SK-N-SH treated with all-trans-retinoic acid at 6 μM for 48 hours (cell line): Measurements from ENCODE around the gene TWF2.
"Not testable (repeated sequence)": the region's sequence is repeated elsewhere in the genome, so short reads cannot be mapped to it uniquely, and the experiment has no call there.

ENCODE experiments used
- ATAC-seq: fragments of 200-7000 bp; cut with Tn5 transposase; 3 replicates; pipeline ENCODE4 v1.9.1; 2020; ENCODE audit warnings: mild to moderate bottlenecking, moderate library complexity
- ARNTL ChIP-seq: fragments of 450-650 bp; formaldehyde crosslinking; IDR thresholded peaks from 2 replicates; pipeline ENCODE4 v1.5.0; 2020; ENCODE audit warnings: low read depth, mild to moderate bottlenecking, moderate library complexity, borderline replicate concordance
- CREB5 ChIP-seq: fragments of 250-450 bp; sonication (Bioruptor Pico); IDR thresholded peaks from 2 replicates; pipeline ENCODE4 v1.5.1; 2020; ENCODE audit warnings: low read depth, mild to moderate bottlenecking, moderate library complexity
- CSDC2 ChIP-seq: fragments of 250-450 bp; sonication (Bioruptor Pico); IDR thresholded peaks from 2 replicates; pipeline ENCODE4 v1.5.0; 2020; ENCODE audit warnings: mild to moderate bottlenecking, moderate library complexity
- CSRNP3 ChIP-seq: fragments of 250-450 bp; sonication (Bioruptor Pico); IDR thresholded peaks from 2 replicates; pipeline ENCODE4 v1.5.1; 2021; ENCODE audit warnings: mild to moderate bottlenecking, moderate library complexity
- ESRRG ChIP-seq: fragments of 250-450 bp; sonication (Bioruptor Pico); IDR thresholded peaks from 2 replicates; pipeline ENCODE4 v1.6.1; 2021; ENCODE audit warnings: mild to moderate bottlenecking
- GLIS3 ChIP-seq: fragments of 250-450 bp; sonication (Bioruptor Pico); IDR thresholded peaks from 2 replicates; pipeline ENCODE4 v1.5.0; 2020; ENCODE audit warnings: mild to moderate bottlenecking, moderate library complexity
- ISL1 ChIP-seq: fragments of 250-450 bp; sonication (Bioruptor Pico); IDR thresholded peaks from 2 replicates; pipeline ENCODE4 v2.1.2; 2022; ENCODE audit warnings: mild to moderate bottlenecking, moderate library complexity
- OSR1 ChIP-seq: fragments of 250-450 bp; sonication (Bioruptor Pico); IDR thresholded peaks from 2 replicates; pipeline ENCODE4 v1.8.0; 2022; ENCODE audit warnings: moderate library complexity, mild to moderate bottlenecking, inconsistent platforms
- PATZ1 ChIP-seq: fragments of 250-450 bp; sonication (Bioruptor Pico); IDR thresholded peaks from 2 replicates; pipeline ENCODE4 v1.8.0; 2020; ENCODE audit warnings: mild to moderate bottlenecking, moderate library complexity, borderline replicate concordance
- POU6F1 ChIP-seq: fragments of 250-450 bp; sonication (Bioruptor Pico); IDR thresholded peaks from 2 replicates; pipeline ENCODE4 v1.8.0; 2021; ENCODE audit warnings: low read depth, mild to moderate bottlenecking, moderate library complexity, borderline replicate concordance
- PPARA ChIP-seq: fragments of 250-450 bp; sonication (Bioruptor Pico); IDR thresholded peaks from 2 replicates; pipeline ENCODE4 v1.5.0; 2020; ENCODE audit warnings: mild to moderate bottlenecking, borderline replicate concordance
- RARB ChIP-seq: fragments of 250-450 bp; sonication (Bioruptor Pico); IDR thresholded peaks from 2 replicates; pipeline ENCODE4 v1.8.0; 2021; ENCODE audit warnings: mild to moderate bottlenecking, moderate library complexity
- SNAI2 ChIP-seq: fragments of 250-450 bp; sonication (Bioruptor Pico); IDR thresholded peaks from 2 replicates; pipeline ENCODE4 v1.5.0; 2020; ENCODE audit warnings: mild to moderate bottlenecking, moderate library complexity
- TOX ChIP-seq: fragments of 250-450 bp; sonication (Bioruptor Pico); IDR thresholded peaks from 2 replicates; pipeline ENCODE4 v1.8.0; 2021; ENCODE audit warnings: mild to moderate bottlenecking, moderate library complexity, borderline replicate concordance
- TSHZ2 ChIP-seq: fragments of 250-450 bp; sonication (Bioruptor Pico); IDR thresholded peaks from 2 replicates; pipeline ENCODE4 v1.5.0; 2020; ENCODE audit warnings: mild to moderate bottlenecking, moderate library complexity
- ZC3H10 ChIP-seq: fragments of 250-450 bp; sonication (Bioruptor Pico); IDR thresholded peaks from 2 replicates; pipeline ENCODE4 v1.5.1; 2021; ENCODE audit warnings: mild to moderate bottlenecking, moderate library complexity
- ZFP30 ChIP-seq: fragments of 450-650 bp; formaldehyde crosslinking; IDR thresholded peaks from 2 replicates; pipeline ENCODE4 v1.5.0; 2022; ENCODE audit warnings: mild to moderate bottlenecking, moderate library complexity
- ZNF565 ChIP-seq: fragments of 450-650 bp; formaldehyde crosslinking; conservative IDR thresholded peaks from 2 replicates; pipeline ENCODE4 v1.5.0; 2020; ENCODE audit warnings: low read depth, mild to moderate bottlenecking, moderate library complexity
- ZNF70 ChIP-seq: fragments of 450-650 bp; formaldehyde crosslinking; IDR thresholded peaks from 2 replicates; pipeline ENCODE4 v1.5.0; 2020; ENCODE audit warnings: mild to moderate bottlenecking, moderate library complexity
- ZNF8 ChIP-seq: fragments of 450-650 bp; formaldehyde crosslinking; IDR thresholded peaks from 2 replicates; pipeline ENCODE4 v1.5.0; 2020; ENCODE audit warnings: mild to moderate bottlenecking, moderate library complexity

Gene TWF2

GRCh38 chr3:52277071-52277964 is 38.4 kb upstream of the TWF2 start:
- TF ChIP-seq CSRNP3 (CRISPR knock-in tag): no peak
- TF ChIP-seq ZNF70: peak; percentile 36; the same call in 1 of the 2 replicates
- no peak for TF ChIP-seq CSDC2 (CRISPR knock-in tag)
- TF ChIP-seq TSHZ2 (CRISPR knock-in tag): no peak
- 0 out of 2 replicates have a peak, but pooled peaks have one; percentile 19 for TF ChIP-seq GLIS3 (CRISPR knock-in tag)
- no peak for TF ChIP-seq TOX (CRISPR knock-in tag)
- TF ChIP-seq PATZ1 (CRISPR knock-in tag): no peak
- peak; percentile 42 for ATAC-seq

- not testable (repeated sequence) for ATAC-seq
Measured at GRCh38 chr3:52274781-52275180, 35.8 kb upstream of the TWF2 start.

- no peak for TF ChIP-seq OSR1 (CRISPR knock-in tag)
- TF ChIP-seq ESRRG (CRISPR knock-in tag): no peak
- TF ChIP-seq PPARA (CRISPR knock-in tag): no peak
- TF ChIP-seq PATZ1 (CRISPR knock-in tag): no peak
- no peak for TF ChIP-seq ZNF565
- TF ChIP-seq RARB: no peak
- TF ChIP-seq ZNF8: no peak
- no peak for TF ChIP-seq ARNTL (CRISPR knock-in tag)
- TF ChIP-seq CREB5 (CRISPR knock-in tag): no peak
- no peak for TF ChIP-seq ZNF70
- TF ChIP-seq GLIS3 (CRISPR knock-in tag): no peak
- no peak for TF ChIP-seq ISL1
- no peak for TF ChIP-seq ZFP30 (CRISPR knock-in tag)
- no peak for TF ChIP-seq TSHZ2 (CRISPR knock-in tag)
- TF ChIP-seq CSDC2 (CRISPR knock-in tag): no peak
- TF ChIP-seq POU6F1 (CRISPR knock-in tag): no peak
- no peak for TF ChIP-seq SNAI2
- no peak for TF ChIP-seq ZC3H10
- ATAC-seq: no peak
Measured at GRCh38 chr3:52272831-52273230, 33.9 kb upstream of the TWF2 start.

GRCh38 chr3:52272172-52272571 is 33.2 kb upstream of the TWF2 start:
- not testable (repeated sequence) for ATAC-seq
